SK-N-SH treated with all-trans-retinoic acid at 6 μM for 48 hours (cell line): Measurements from ENCODE around the gene TEAD4.

ENCODE experiments used
- ATAC-seq: fragments of 200-7000 bp; cut with Tn5 transposase; 3 replicates; pipeline ENCODE4 v1.9.1; 2020; ENCODE audit warnings: mild to moderate bottlenecking, moderate library complexity
- ARNTL ChIP-seq: fragments of 450-650 bp; formaldehyde crosslinking; IDR thresholded peaks from 2 replicates; pipeline ENCODE4 v1.5.0; 2020; ENCODE audit warnings: low read depth, mild to moderate bottlenecking, moderate library complexity, borderline replicate concordance
- BACH2 ChIP-seq: fragments of 250-450 bp; sonication (Bioruptor Pico); IDR thresholded peaks from 2 replicates; pipeline ENCODE4 v1.9.0; 2021; ENCODE audit warnings: mild to moderate bottlenecking, borderline replicate concordance
- CSDC2 ChIP-seq: fragments of 250-450 bp; sonication (Bioruptor Pico); IDR thresholded peaks from 2 replicates; pipeline ENCODE4 v1.5.0; 2020; ENCODE audit warnings: mild to moderate bottlenecking, moderate library complexity
- CSRNP3 ChIP-seq: fragments of 250-450 bp; sonication (Bioruptor Pico); IDR thresholded peaks from 2 replicates; pipeline ENCODE4 v1.5.1; 2021; ENCODE audit warnings: mild to moderate bottlenecking, moderate library complexity
- ESRRG ChIP-seq: fragments of 250-450 bp; sonication (Bioruptor Pico); IDR thresholded peaks from 2 replicates; pipeline ENCODE4 v1.6.1; 2021; ENCODE audit warnings: mild to moderate bottlenecking
- GLIS3 ChIP-seq: fragments of 250-450 bp; sonication (Bioruptor Pico); IDR thresholded peaks from 2 replicates; pipeline ENCODE4 v1.5.0; 2020; ENCODE audit warnings: mild to moderate bottlenecking, moderate library complexity
- OSR1 ChIP-seq: fragments of 250-450 bp; sonication (Bioruptor Pico); IDR thresholded peaks from 2 replicates; pipeline ENCODE4 v1.8.0; 2022; ENCODE audit warnings: moderate library complexity, mild to moderate bottlenecking, inconsistent platforms
- PPARA ChIP-seq: fragments of 250-450 bp; sonication (Bioruptor Pico); IDR thresholded peaks from 2 replicates; pipeline ENCODE4 v1.5.0; 2020; ENCODE audit warnings: mild to moderate bottlenecking, borderline replicate concordance
- RARB ChIP-seq: fragments of 250-450 bp; sonication (Bioruptor Pico); IDR thresholded peaks from 2 replicates; pipeline ENCODE4 v1.8.0; 2021; ENCODE audit warnings: mild to moderate bottlenecking, moderate library complexity
- SNAI2 ChIP-seq: fragments of 250-450 bp; sonication (Bioruptor Pico); IDR thresholded peaks from 2 replicates; pipeline ENCODE4 v1.5.0; 2020; ENCODE audit warnings: mild to moderate bottlenecking, moderate library complexity
- TCF4 ChIP-seq: fragments of 250-450 bp; sonication (Bioruptor Pico); IDR thresholded peaks from 2 replicates; pipeline ENCODE4 v1.8.0; 2021; ENCODE audit warnings: mild to moderate bottlenecking, moderate library complexity, borderline replicate concordance
- TOX ChIP-seq: fragments of 250-450 bp; sonication (Bioruptor Pico); IDR thresholded peaks from 2 replicates; pipeline ENCODE4 v1.8.0; 2021; ENCODE audit warnings: mild to moderate bottlenecking, moderate library complexity, borderline replicate concordance
- ZC3H10 ChIP-seq: fragments of 250-450 bp; sonication (Bioruptor Pico); IDR thresholded peaks from 2 replicates; pipeline ENCODE4 v1.5.1; 2021; ENCODE audit warnings: mild to moderate bottlenecking, moderate library complexity
- ZFP3 ChIP-seq: fragments of 250-450 bp; sonication (Bioruptor Pico); IDR thresholded peaks from 2 replicates; pipeline ENCODE4 v1.5.0; 2020; ENCODE audit warnings: mild to moderate bottlenecking, moderate library complexity
- ZFP30 ChIP-seq: fragments of 450-650 bp; formaldehyde crosslinking; IDR thresholded peaks from 2 replicates; pipeline ENCODE4 v1.5.0; 2022; ENCODE audit warnings: mild to moderate bottlenecking, moderate library complexity
- ZNF565 ChIP-seq: fragments of 450-650 bp; formaldehyde crosslinking; conservative IDR thresholded peaks from 2 replicates; pipeline ENCODE4 v1.5.0; 2020; ENCODE audit warnings: low read depth, mild to moderate bottlenecking, moderate library complexity
- ZNF70 ChIP-seq: fragments of 450-650 bp; formaldehyde crosslinking; IDR thresholded peaks from 2 replicates; pipeline ENCODE4 v1.5.0; 2020; ENCODE audit warnings: mild to moderate bottlenecking, moderate library complexity
- ZNF8 ChIP-seq: fragments of 450-650 bp; formaldehyde crosslinking; IDR thresholded peaks from 2 replicates; pipeline ENCODE4 v1.5.0; 2020; ENCODE audit warnings: mild to moderate bottlenecking, moderate library complexity
- TF ChIP-seq, protein P1 (sequence below): fragments of 250-450 bp; sonication (Bioruptor Pico); IDR thresholded peaks from 2 replicates; pipeline ENCODE4 v1.5.1; 2020; ENCODE audit warnings: low read depth, mild to moderate bottlenecking, moderate library complexity
- TF ChIP-seq, protein P2 (sequence below): fragments of 250-450 bp; sonication (Bioruptor Pico); IDR thresholded peaks from 2 replicates; pipeline ENCODE4 v1.8.0; 2021; ENCODE audit warnings: low read depth, mild to moderate bottlenecking, moderate library complexity, borderline replicate concordance
- TF ChIP-seq, protein P3 (sequence below): fragments of 250-450 bp; sonication (Bioruptor Pico); IDR thresholded peaks from 2 replicates; pipeline ENCODE4 v1.8.0; 2020; ENCODE audit warnings: mild to moderate bottlenecking, moderate library complexity, borderline replicate concordance

Gene TEAD4

DNA sequence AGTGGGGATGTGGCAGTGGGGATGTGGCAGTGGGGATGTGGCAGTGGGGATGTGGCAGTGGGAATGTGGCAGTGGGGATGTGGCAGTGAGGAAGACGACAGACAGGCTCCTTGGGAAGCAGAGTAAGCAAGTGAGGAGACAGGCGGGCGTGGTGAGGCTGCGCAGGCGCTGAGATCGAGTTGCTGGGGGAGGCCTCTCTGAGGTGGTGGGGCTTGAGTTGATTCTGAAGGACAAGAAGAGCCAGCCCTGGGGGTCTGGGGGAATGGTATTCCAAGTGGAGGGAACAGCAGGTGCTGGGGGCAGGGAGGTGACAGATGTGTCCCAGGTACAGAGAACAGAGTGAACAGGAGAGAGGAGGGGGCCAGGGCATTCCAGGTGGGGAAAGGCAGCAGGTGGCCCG is 84.2 kb downstream of the TEAD4 start:
- no peak for ATAC-seq
- TF ChIP-seq CSRNP3 (no peak), CSDC2 (CRISPR knock-in tag) (no peak), PPARA (CRISPR knock-in tag) (no peak), TOX (CRISPR knock-in tag) (no peak), ESRRG (no peak), ZNF565 (CRISPR knock-in tag) (no peak), GLIS3 (CRISPR knock-in tag) (no peak), ZFP30 (CRISPR knock-in tag) (no peak), BACH2 (CRISPR knock-in tag) (no peak), OSR1 (CRISPR knock-in tag) (no peak), ZNF70 (CRISPR knock-in tag) (no peak)

GRCh38 chr12:3044141-3044630 is 85.0 kb downstream of the TEAD4 start:
- ATAC-seq, result no peak
- TF ChIP-seq RARB (CRISPR knock-in tag), result no peak
- TF ChIP-seq ZFP30 (CRISPR knock-in tag), result no peak
- TF ChIP-seq CSRNP3, result no peak
- TF ChIP-seq BACH2 (CRISPR knock-in tag), result no peak
- no peak for TF ChIP-seq ZNF70 (CRISPR knock-in tag)
- no peak for TF ChIP-seq CSDC2 (CRISPR knock-in tag)
- TF ChIP-seq OSR1 (CRISPR knock-in tag), result no peak
- no peak for TF ChIP-seq ARNTL (CRISPR knock-in tag)
- no peak for TF ChIP-seq SNAI2 (CRISPR knock-in tag)
- no peak for TF ChIP-seq PPARA (CRISPR knock-in tag)
- TF ChIP-seq ZC3H10, result no peak
- no peak for TF ChIP-seq ZFP3 (CRISPR knock-in tag)
- TF ChIP-seq, protein P1, sequence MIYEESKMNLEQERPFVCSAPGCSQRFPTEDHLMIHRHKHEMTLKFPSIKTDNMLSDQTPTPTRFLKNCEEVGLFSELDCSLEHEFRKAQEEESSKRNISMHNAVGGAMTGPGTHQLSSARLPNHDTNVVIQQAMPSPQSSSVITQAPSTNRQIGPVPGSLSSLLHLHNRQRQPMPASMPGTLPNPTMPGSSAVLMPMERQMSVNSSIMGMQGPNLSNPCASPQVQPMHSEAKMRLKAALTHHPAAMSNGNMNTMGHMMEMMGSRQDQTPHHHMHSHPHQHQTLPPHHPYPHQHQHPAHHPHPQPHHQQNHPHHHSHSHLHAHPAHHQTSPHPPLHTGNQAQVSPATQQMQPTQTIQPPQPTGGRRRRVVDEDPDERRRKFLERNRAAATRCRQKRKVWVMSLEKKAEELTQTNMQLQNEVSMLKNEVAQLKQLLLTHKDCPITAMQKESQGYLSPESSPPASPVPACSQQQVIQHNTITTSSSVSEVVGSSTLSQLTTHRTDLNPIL (CRISPR knock-in tag), result no peak

DNA sequence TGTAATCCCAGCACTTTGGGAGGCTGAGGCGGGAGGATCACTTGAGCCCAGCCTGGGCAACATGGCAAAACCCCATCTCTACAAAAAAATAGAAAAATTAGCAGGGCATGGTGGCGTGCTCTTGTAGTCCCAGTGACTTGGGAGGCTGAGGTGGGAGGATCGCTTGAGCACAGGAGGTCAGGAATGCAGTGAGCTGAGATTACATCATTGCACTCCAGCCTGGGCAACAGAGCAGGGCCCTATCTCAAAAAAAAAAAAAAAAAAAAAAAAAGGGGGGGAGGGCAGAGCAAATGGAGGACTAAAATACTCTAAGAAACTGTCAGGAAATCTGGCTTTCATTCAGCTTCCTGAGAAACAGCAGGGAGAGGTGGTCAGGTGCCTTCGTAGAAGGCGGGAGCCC is 86.3 kb downstream of the TEAD4 start:
- no peak for ATAC-seq
- TF ChIP-seq ZNF8 (CRISPR knock-in tag) (no peak), TCF4 (CRISPR knock-in tag) (no peak), ARNTL (CRISPR knock-in tag) (no peak), BACH2 (CRISPR knock-in tag) (no peak), CSRNP3 (no peak), ZC3H10 (no peak), TOX (CRISPR knock-in tag) (no peak), RARB (CRISPR knock-in tag) (no peak), ESRRG (no peak), SNAI2 (CRISPR knock-in tag) (no peak), ZFP3 (CRISPR knock-in tag) (no peak), ZNF565 (CRISPR knock-in tag) (no peak)
- TF ChIP-seq, protein P2, sequence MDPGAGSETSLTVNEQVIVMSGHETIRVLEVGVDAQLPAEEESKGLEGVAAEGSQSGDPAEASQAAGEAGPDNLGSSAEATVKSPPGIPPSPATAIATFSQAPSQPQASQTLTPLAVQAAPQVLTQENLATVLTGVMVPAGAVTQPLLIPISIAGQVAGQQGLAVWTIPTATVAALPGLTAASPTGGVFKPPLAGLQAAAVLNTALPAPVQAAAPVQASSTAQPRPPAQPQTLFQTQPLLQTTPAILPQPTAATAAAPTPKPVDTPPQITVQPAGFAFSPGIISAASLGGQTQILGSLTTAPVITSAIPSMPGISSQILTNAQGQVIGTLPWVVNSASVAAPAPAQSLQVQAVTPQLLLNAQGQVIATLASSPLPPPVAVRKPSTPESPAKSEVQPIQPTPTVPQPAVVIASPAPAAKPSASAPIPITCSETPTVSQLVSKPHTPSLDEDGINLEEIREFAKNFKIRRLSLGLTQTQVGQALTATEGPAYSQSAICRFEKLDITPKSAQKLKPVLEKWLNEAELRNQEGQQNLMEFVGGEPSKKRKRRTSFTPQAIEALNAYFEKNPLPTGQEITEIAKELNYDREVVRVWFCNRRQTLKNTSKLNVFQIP, result no peak
- TF ChIP-seq, protein P3, sequence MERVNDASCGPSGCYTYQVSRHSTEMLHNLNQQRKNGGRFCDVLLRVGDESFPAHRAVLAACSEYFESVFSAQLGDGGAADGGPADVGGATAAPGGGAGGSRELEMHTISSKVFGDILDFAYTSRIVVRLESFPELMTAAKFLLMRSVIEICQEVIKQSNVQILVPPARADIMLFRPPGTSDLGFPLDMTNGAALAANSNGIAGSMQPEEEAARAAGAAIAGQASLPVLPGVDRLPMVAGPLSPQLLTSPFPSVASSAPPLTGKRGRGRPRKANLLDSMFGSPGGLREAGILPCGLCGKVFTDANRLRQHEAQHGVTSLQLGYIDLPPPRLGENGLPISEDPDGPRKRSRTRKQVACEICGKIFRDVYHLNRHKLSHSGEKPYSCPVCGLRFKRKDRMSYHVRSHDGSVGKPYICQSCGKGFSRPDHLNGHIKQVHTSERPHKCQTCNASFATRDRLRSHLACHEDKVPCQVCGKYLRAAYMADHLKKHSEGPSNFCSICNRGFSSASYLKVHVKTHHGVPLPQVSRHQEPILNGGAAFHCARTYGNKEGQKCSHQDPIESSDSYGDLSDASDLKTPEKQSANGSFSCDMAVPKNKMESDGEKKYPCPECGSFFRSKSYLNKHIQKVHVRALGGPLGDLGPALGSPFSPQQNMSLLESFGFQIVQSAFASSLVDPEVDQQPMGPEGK (CRISPR knock-in tag), result no peak
- TF ChIP-seq, all 23 proteins: peak for 0
